Measurements from ENCODE around the gene TBC1D9B.

TBC1D9B gene

GRCh38 chr5:179828756-179829421 lies 78.8 kb downstream of the TBC1D9B start:
- Histone ChIP-seq H3K27ac (ENCODE audit: low read depth, low read length) (peak overlapping the region; percentile 43), H3K79me2 (ENCODE audit: control insufficient read depth, insufficient read depth, low read length, unreplicated experiment) (peaks cover 34% of the 10 kb centered on the region)

GRCh38 chr5:179827680-179828079 lies 80.0 kb downstream of the TBC1D9B start:
- peaks cover 44% of the 10 kb centered on the region for H3K79me2 ChIP-seq (ENCODE audit: control insufficient read depth, insufficient read depth, low read length, unreplicated experiment)
- peak overlapping the region; percentile 60; the same call in 1 of the 2 replicates for H3K27ac ChIP-seq (ENCODE audit: low read depth, low read length)
- H3K36me3 ChIP-seq (ENCODE audit: insufficient read depth, low read length), result peaks cover 75% of the 10 kb centered on the region

More at GRCh38 chr5:179828756-179829421, 78.8 kb downstream of the TBC1D9B start:
- peaks cover 77% of the 10 kb centered on the region for H3K36me3 ChIP-seq (ENCODE audit: insufficient read depth, low read length)
- no peak overlapping the region for H2AFZ ChIP-seq (ENCODE audit: low read length, unreplicated experiment)
- H3K4me1 ChIP-seq (ENCODE audit: control insufficient read depth, insufficient read depth, low read length, unreplicated experiment), result peaks cover 31% of the 10 kb centered on the region
- no peak overlapping the region for H3K4me3 ChIP-seq (ENCODE audit: low read depth, low read length)
- H3K27me3 ChIP-seq (ENCODE audit: insufficient read depth, low read length), result no peaks in the 10 kb centered on the region

GRCh38 chr5:179825655-179826182 lies 82.0 kb downstream of the TBC1D9B start:
- no peak overlapping the region for H2AFZ ChIP-seq (ENCODE audit: low read length, unreplicated experiment)
- H3K36me3 ChIP-seq (ENCODE audit: insufficient read depth, low read length), result peaks cover 79% of the 10 kb centered on the region
- no peaks in the 10 kb centered on the region for H3K27me3 ChIP-seq (ENCODE audit: insufficient read depth, low read length)
- H3K4me3 ChIP-seq (ENCODE audit: low read depth, low read length), result no peak overlapping the region; the same call in 1 of the 2 replicates
- H3K27ac ChIP-seq (ENCODE audit: low read depth, low read length), result no peak overlapping the region
- peaks cover 59% of the 10 kb centered on the region for H3K79me2 ChIP-seq (ENCODE audit: control insufficient read depth, insufficient read depth, low read length, unreplicated experiment)
- H3K4me1 ChIP-seq (ENCODE audit: control insufficient read depth, insufficient read depth, low read length, unreplicated experiment), result peaks cover 41% of the 10 kb centered on the region

More at GRCh38 chr5:179827680-179828079, 80.0 kb downstream of the TBC1D9B start:
- Histone ChIP-seq H3K4me3 (ENCODE audit: low read depth, low read length) (no peak overlapping the region), H2AFZ (ENCODE audit: low read length, unreplicated experiment) (no peak overlapping the region), H3K4me1 (ENCODE audit: control insufficient read depth, insufficient read depth, low read length, unreplicated experiment) (peaks cover 40% of the 10 kb centered on the region), H3K27me3 (ENCODE audit: insufficient read depth, low read length) (no peaks in the 10 kb centered on the region)

GRCh38 chr5:179824745-179825112 lies 83.0 kb downstream of the TBC1D9B start:
- Histone ChIP-seq H3K27me3 (ENCODE audit: insufficient read depth, low read length) (no peaks in the 10 kb centered on the region), H3K4me1 (ENCODE audit: control insufficient read depth, insufficient read depth, low read length, unreplicated experiment) (peaks cover 50% of the 10 kb centered on the region), H3K4me3 (ENCODE audit: low read depth, low read length) (peak overlapping the region; percentile 60), H3K27ac (ENCODE audit: low read depth, low read length) (no peak overlapping the region), H2AFZ (ENCODE audit: low read length, unreplicated experiment) (no peak overlapping the region), H3K79me2 (ENCODE audit: control insufficient read depth, insufficient read depth, low read length, unreplicated experiment) (peaks cover 63% of the 10 kb centered on the region), H3K36me3 (ENCODE audit: insufficient read depth, low read length) (peaks cover 69% of the 10 kb centered on the region)

GRCh38 chr5:179823937-179824744 lies 83.6 kb downstream of the TBC1D9B start:
- Histone ChIP-seq H3K79me2 (ENCODE audit: control insufficient read depth, insufficient read depth, low read length, unreplicated experiment) (peaks cover 63% of the 10 kb centered on the region), H3K36me3 (ENCODE audit: insufficient read depth, low read length) (peaks cover 63% of the 10 kb centered on the region), H2AFZ (ENCODE audit: low read length, unreplicated experiment) (no peak overlapping the region), H3K4me1 (ENCODE audit: control insufficient read depth, insufficient read depth, low read length, unreplicated experiment) (peaks cover 55% of the 10 kb centered on the region), H3K4me3 (ENCODE audit: low read depth, low read length) (peak overlapping the region; percentile 60), H3K27me3 (ENCODE audit: insufficient read depth, low read length) (no peaks in the 10 kb centered on the region), H3K27ac (ENCODE audit: low read depth, low read length) (no peak overlapping the region)

- Histone ChIP-seq H2AFZ (ENCODE audit: low read length, unreplicated experiment) (no peak overlapping the region), H3K79me2 (ENCODE audit: control insufficient read depth, insufficient read depth, low read length, unreplicated experiment) (peaks cover 56% of the 10 kb centered on the region), H3K27ac (ENCODE audit: low read depth, low read length) (peak overlapping the region; percentile 97; the same call in 1 of the 2 replicates), H3K4me3 (ENCODE audit: low read depth, low read length) (peak overlapping the region; percentile 83), H3K27me3 (ENCODE audit: insufficient read depth, low read length) (no peaks in the 10 kb centered on the region), H3K4me1 (ENCODE audit: control insufficient read depth, insufficient read depth, low read length, unreplicated experiment) (peaks cover 61% of the 10 kb centered on the region), H3K36me3 (ENCODE audit: insufficient read depth, low read length) (peaks cover 49% of the 10 kb centered on the region)
Observed at GRCh38 chr5:179822444-179822990, 85.2 kb downstream of the TBC1D9B start.

GRCh38 chr5:179822059-179822432 lies 85.7 kb downstream of the TBC1D9B start:
- H3K4me1 ChIP-seq (ENCODE audit: control insufficient read depth, insufficient read depth, low read length, unreplicated experiment), result peaks cover 65% of the 10 kb centered on the region
- H3K27me3 ChIP-seq (ENCODE audit: insufficient read depth, low read length), result no peaks in the 10 kb centered on the region
- H3K79me2 ChIP-seq (ENCODE audit: control insufficient read depth, insufficient read depth, low read length, unreplicated experiment), result peaks cover 56% of the 10 kb centered on the region
- no peak overlapping the region for H2AFZ ChIP-seq (ENCODE audit: low read length, unreplicated experiment)
- peak overlapping the region; percentile 97; the same call in 1 of the 2 replicates for H3K27ac ChIP-seq (ENCODE audit: low read depth, low read length)
- peaks cover 47% of the 10 kb centered on the region for H3K36me3 ChIP-seq (ENCODE audit: insufficient read depth, low read length)
- peak overlapping the region; percentile 83 for H3K4me3 ChIP-seq (ENCODE audit: low read depth, low read length)

- H2AFZ ChIP-seq (ENCODE audit: low read length, unreplicated experiment), result no peak overlapping the region
- peak overlapping the region; percentile 83 for H3K4me3 ChIP-seq (ENCODE audit: low read depth, low read length)
- H3K27ac ChIP-seq (ENCODE audit: low read depth, low read length), result peak overlapping the region; percentile 97
- H3K79me2 ChIP-seq (ENCODE audit: control insufficient read depth, insufficient read depth, low read length, unreplicated experiment), result peaks cover 56% of the 10 kb centered on the region
- H3K27me3 ChIP-seq (ENCODE audit: insufficient read depth, low read length), result no peaks in the 10 kb centered on the region
- peaks cover 42% of the 10 kb centered on the region for H3K36me3 ChIP-seq (ENCODE audit: insufficient read depth, low read length)
- H3K4me1 ChIP-seq (ENCODE audit: control insufficient read depth, insufficient read depth, low read length, unreplicated experiment), result peaks cover 59% of the 10 kb centered on the region
Observed at GRCh38 chr5:179821298-179822058, 86.2 kb downstream of the TBC1D9B start.

GRCh38 chr5:179820483-179821297 lies 87.0 kb downstream of the TBC1D9B start, which contains the start of gene SQSTM1:
TSS of gene SQSTM1 (plus strand) at chr5:179820905. CDS start at chr5:179820937, 32 bp downstream.
- peaks cover 55% of the 10 kb centered on the region for H3K79me2 ChIP-seq (ENCODE audit: control insufficient read depth, insufficient read depth, low read length, unreplicated experiment)
- peaks cover 41% of the 10 kb centered on the region for H3K36me3 ChIP-seq (ENCODE audit: insufficient read depth, low read length)
- peak within 1 kb of the TSS; percentile 97 for H3K27ac ChIP-seq (ENCODE audit: low read depth, low read length)
- H3K27me3 ChIP-seq (ENCODE audit: insufficient read depth, low read length), result no peaks in the 10 kb centered on the region
- H3K4me1 ChIP-seq (ENCODE audit: control insufficient read depth, insufficient read depth, low read length, unreplicated experiment), result peaks cover 58% of the 10 kb centered on the region
- H3K4me3 ChIP-seq (ENCODE audit: low read depth, low read length), result peak within 1 kb of the TSS; percentile 83
- H2AFZ ChIP-seq (ENCODE audit: low read length, unreplicated experiment), result no peak within 1 kb of the TSS
